HFFc6 (cell line): ENCODE measurements around the gene AFP. TPM values are rescaled to one million over a fixed set of nuclear protein-coding genes. Genes with fewer than 3 reads are reported as not detected.
A peak's percentile ranks its signal among the peaks of the same experiment; 100 is the strongest.

Source experiments
- DNase-seq: peaks from one replicate; pipeline ENCODE4 v3.0.0-alpha.2; 2018
- H3K27ac Mint-ChIP-seq: 2 replicates; pipeline ENCODE4 v1.8.0; 2020; ENCODE audit warnings: mild to moderate bottlenecking, mixed read lengths
- H3K27me3 Mint-ChIP-seq: 2 replicates; pipeline ENCODE4 v1.8.0; 2021; ENCODE audit warnings: mild to moderate bottlenecking, moderate library complexity, mixed read lengths; ENCODE audit not compliant: insufficient read depth
- H3K36me3 Mint-ChIP-seq: 2 replicates; pipeline ENCODE4 v1.8.0; 2021; ENCODE audit warnings: low read depth, mixed read lengths
- H3K4me1 Mint-ChIP-seq: 2 replicates; pipeline ENCODE4 v1.8.0; 2020; ENCODE audit warnings: low read depth, mixed read lengths
- H3K4me3 Mint-ChIP-seq: 2 replicates; pipeline ENCODE4 v1.8.0; 2020; ENCODE audit warnings: mild to moderate bottlenecking, moderate library complexity, mixed read lengths
- H3K9me3 Mint-ChIP-seq: 2 replicates; pipeline ENCODE4 v1.8.0; 2020; ENCODE audit warnings: mild to moderate bottlenecking, mixed read lengths
- CTCF ChIP-seq: fragments of 200-600 bp; sonication (generic); IDR thresholded peaks from 2 replicates; pipeline ENCODE4 v1.5.0; 2021; ENCODE audit warnings: antibody characterized with exemption, mild to moderate bottlenecking
- total RNA-seq, 6 experiments: library from RNA; stranded (reverse); fragmentation: NEBNext Ultra II Directional; extraction: Animal tissue kit (Norgen Biotek cat#: 25700); gene quantifications; 2 replicates in 1 of 6; 3 replicates in 5 of 6; pipeline ENCODE4 v1.2.3, GENCODE V29; 2021

The AFP gene
- total RNA-seq, 6 experiments from 2014 or later = 1.6 to 2.9 (median 2.5) TPM

GRCh38 chr4:73433140-73433539 is 2.9 kb upstream of the AFP start:
- Mint-ChIP-seq H3K36me3 (no peaks in the 10 kb centered on the region), H3K4me1 (no peaks in the 10 kb centered on the region), H3K9me3 (no peaks in the 10 kb centered on the region), H3K27ac (no peak overlapping the region), H3K27me3 (peaks cover 11% of the 10 kb centered on the region; the same call in 1 of the 2 replicates), H3K4me3 (no peak overlapping the region)
- no peak for TF ChIP-seq CTCF
- DNase-seq = no peak

- peak; percentile 75 for TF ChIP-seq CTCF
- H3K4me3 Mint-ChIP-seq = no peak overlapping the region
- no peaks in the 10 kb centered on the region for H3K4me1 Mint-ChIP-seq
- no peak overlapping the region for H3K27ac Mint-ChIP-seq
- H3K36me3 Mint-ChIP-seq = no peaks in the 10 kb centered on the region
- DNase-seq = peak; percentile 11
- H3K27me3 Mint-ChIP-seq = peaks cover 8% of the 10 kb centered on the region; the same call in 1 of the 2 replicates
- H3K9me3 Mint-ChIP-seq = no peaks in the 10 kb centered on the region
Measured at GRCh38 chr4:73434311-73434710, 1.7 kb upstream of the AFP start.

- no peak for TF ChIP-seq CTCF
- no peaks in the 10 kb centered on the region for H3K9me3 Mint-ChIP-seq
- H3K4me1 Mint-ChIP-seq = peaks cover 5% of the 10 kb centered on the region
- no peak for DNase-seq
- H3K36me3 Mint-ChIP-seq = no peaks in the 10 kb centered on the region
- H3K4me3 Mint-ChIP-seq = no peak overlapping the region
- peaks cover 2% of the 10 kb centered on the region; the same call in 1 of the 2 replicates for H3K27me3 Mint-ChIP-seq
- H3K27ac Mint-ChIP-seq = no peak overlapping the region
Measured at GRCh38 chr4:73436674-73437557, 895 bp downstream of the AFP start.

DNA sequence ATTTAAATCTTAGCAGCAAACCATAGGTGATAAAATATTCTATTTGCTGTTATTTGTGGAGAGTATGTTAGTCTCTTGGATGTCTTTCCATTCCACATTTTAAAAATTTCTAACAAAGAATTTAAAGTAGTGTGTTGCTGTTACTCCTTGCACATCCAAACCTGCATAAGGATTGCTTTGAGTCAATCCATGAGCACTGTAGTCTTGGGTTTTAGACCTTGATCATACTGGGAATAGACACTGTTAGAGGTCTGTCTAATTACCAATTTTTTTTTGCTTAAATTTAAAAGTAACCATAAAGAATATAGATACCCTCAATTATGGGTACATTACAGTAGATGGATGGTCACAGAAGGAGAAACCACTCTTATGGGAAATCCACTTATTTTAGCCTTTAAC is 1.5 kb downstream of the AFP start:
- Mint-ChIP-seq H3K4me3 (no peak overlapping the region), H3K4me1 (peaks cover 11% of the 10 kb centered on the region), H3K27ac (no peak overlapping the region), H3K9me3 (no peaks in the 10 kb centered on the region), H3K27me3 (peaks cover 2% of the 10 kb centered on the region; the same call in 1 of the 2 replicates), H3K36me3 (no peaks in the 10 kb centered on the region)
- no peak for DNase-seq
- TF ChIP-seq CTCF = no peak

GRCh38 chr4:73438048-73438447 is 2.0 kb downstream of the AFP start:
- H3K9me3 Mint-ChIP-seq = no peaks in the 10 kb centered on the region
- no peak for DNase-seq
- H3K4me3 Mint-ChIP-seq = no peak overlapping the region
- H3K27me3 Mint-ChIP-seq = peaks cover 2% of the 10 kb centered on the region; the same call in 1 of the 2 replicates
- no peak overlapping the region for H3K27ac Mint-ChIP-seq
- H3K4me1 Mint-ChIP-seq = peaks cover 14% of the 10 kb centered on the region
- H3K36me3 Mint-ChIP-seq = no peaks in the 10 kb centered on the region
- TF ChIP-seq CTCF = no peak
